ENCODE measurements around the gene CLEC4F. TPM values are rescaled to one million over a fixed set of nuclear protein-coding genes. Genes with fewer than 3 reads are reported as not detected.

CLEC4F gene
- polyA plus RNA-seq, 1 of the 3 experiments (the other 2 are of a cell fraction) = 0.12 TPM

DNA sequence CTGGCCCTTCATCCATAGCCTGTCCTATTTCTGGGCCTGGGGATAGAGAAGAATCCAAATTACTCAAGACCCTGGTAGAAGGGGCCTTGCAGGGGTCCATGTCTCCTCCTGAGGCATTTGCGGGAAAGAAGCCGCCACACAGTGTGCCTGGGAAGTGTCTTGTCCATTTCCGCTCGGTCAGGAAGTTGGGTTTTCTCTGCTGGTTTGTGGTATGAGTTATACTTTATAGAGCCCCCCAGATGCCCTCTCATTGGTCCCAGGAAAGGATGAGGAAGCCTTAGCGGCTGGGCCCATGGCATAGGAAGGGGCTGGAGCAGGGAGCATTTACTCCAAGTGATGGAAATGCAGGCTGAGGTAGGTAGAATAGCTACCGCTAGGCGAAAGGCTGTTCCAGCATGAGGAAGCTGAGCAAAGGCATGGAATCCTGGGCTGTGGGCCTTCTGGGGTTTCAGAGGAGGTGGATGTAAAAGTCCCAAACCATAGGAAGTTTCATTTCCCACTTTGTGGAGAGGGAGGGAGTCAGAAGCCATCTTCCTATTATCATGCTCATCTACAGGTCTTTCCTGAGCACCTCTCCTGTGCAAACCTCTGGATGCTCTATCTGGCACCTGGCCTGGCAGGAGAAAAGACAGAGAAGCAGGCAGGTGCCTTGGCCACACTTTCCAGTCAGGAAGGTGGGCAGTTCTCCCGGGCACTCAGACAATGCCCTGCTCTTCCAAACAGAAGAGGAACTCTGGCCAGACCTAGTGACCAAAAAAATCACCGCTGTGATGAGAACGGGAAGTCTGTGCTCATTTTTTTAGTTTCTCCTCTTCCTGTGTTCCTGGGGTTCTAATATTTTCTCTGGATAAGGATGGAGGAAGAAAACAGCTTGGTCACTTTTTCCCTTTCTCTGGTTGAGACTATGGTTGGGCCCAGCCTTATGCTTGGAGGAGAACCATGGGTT lies 17.9 kb upstream of the CLEC4F start:
- TF ChIP-seq TCF12 (IDR thresholded peaks at IDR 0.05) (no peak), JUND (IDR thresholded peaks at IDR 0.05) (no peak), ELF1 (IDR thresholded peaks at IDR 0.05) (no peak), FOXJ3 (CRISPR knock-in tag; IDR thresholded peaks at IDR 0.05) (no peak), GATA2 (CRISPR knock-in tag; IDR thresholded peaks at IDR 0.05) (no peak), MXI1 (IDR thresholded peaks at IDR 0.05; ENCODE audit: low read depth, low read length) (no peak)
- TF ChIP-seq, protein P1, sequence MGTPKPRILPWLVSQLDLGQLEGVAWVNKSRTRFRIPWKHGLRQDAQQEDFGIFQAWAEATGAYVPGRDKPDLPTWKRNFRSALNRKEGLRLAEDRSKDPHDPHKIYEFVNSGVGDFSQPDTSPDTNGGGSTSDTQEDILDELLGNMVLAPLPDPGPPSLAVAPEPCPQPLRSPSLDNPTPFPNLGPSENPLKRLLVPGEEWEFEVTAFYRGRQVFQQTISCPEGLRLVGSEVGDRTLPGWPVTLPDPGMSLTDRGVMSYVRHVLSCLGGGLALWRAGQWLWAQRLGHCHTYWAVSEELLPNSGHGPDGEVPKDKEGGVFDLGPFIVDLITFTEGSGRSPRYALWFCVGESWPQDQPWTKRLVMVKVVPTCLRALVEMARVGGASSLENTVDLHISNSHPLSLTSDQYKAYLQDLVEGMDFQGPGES (IDR thresholded peaks at IDR 0.05; ENCODE audit: low read depth, low read length) = no peak
- TF ChIP-seq, protein P2, sequence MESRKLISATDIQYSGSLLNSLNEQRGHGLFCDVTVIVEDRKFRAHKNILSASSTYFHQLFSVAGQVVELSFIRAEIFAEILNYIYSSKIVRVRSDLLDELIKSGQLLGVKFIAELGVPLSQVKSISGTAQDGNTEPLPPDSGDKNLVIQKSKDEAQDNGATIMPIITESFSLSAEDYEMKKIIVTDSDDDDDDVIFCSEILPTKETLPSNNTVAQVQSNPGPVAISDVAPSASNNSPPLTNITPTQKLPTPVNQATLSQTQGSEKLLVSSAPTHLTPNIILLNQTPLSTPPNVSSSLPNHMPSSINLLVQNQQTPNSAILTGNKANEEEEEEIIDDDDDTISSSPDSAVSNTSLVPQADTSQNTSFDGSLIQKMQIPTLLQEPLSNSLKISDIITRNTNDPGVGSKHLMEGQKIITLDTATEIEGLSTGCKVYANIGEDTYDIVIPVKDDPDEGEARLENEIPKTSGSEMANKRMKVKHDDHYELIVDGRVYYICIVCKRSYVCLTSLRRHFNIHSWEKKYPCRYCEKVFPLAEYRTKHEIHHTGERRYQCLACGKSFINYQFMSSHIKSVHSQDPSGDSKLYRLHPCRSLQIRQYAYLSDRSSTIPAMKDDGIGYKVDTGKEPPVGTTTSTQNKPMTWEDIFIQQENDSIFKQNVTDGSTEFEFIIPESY (IDR thresholded peaks at IDR 0.05; ENCODE audit: borderline replicate concordance, low read depth) = no peak
- Histone ChIP-seq H3K4me2 (no peak overlapping the region), H3K36me3 (replicated peaks in 1 of 2; ENCODE audit: control insufficient read depth in 1 of 2, insufficient read depth in 2 of 2, low read length in 1 of 2) (no peaks in the 10 kb centered on the region), H2AFZ (ENCODE audit: low read depth) (no peak overlapping the region), H3K27ac (ENCODE audit: low read depth in 2 of 2, low read length in 1 of 2) (no peak overlapping the region), H3K9me2 (no peaks in the 10 kb centered on the region), H3K79me2 (ENCODE audit: insufficient read depth) (no peaks in the 10 kb centered on the region), H4K20me1 (ENCODE audit: insufficient read depth) (no peaks in the 10 kb centered on the region), H3K9me3 (no peaks in the 10 kb centered on the region), H3K4me3 (ENCODE audit: low read depth in 2 of 2, low read length in 1 of 2) (no peak overlapping the region), H3K9ac (no peak overlapping the region), H3F3A (replicated peaks; ENCODE audit: insufficient read depth) (no peaks in the 10 kb centered on the region), H3K27me3 (ENCODE audit: insufficient read depth) (no peaks in the 10 kb centered on the region; the same call in 1 of the 2 replicates), H3K4me1 (ENCODE audit: control insufficient read depth in 1 of 2, insufficient read depth in 2 of 2, low read depth in 1 of 2, low read length in 1 of 2) (no peaks in the 10 kb centered on the region)
- no peak for DNase-seq
- ChIA-PET POLR2A (no interaction called here), CTCF (interaction anchor here (0.6 kb wide), 1 partner anchor 110 kb away, joined by 3 read pairs; no protein-coding TSS in a partner anchor)
- 76% methylated on average over 10 of the region's 10 CpGs for WGBS (ENCODE audit: low lambda C conversion rate)

DNA sequence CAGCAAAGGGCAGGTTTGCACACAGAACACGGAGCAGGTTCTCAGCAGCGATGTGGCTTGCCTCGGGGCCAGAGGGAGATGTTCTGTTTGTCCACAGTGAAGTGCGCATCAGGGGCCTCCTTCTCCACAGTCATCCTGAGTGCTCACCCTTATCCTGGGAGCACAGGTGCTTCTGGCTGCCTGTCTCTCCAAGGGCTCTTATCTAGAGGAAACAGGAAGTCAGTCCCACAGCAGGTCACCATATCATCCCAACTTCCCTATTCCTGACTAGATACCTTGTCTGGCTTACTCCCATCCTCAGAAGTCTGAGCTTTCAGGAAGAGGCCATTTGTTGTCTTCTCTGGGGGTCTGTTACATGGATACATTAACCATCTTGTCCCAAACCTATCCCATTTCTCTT lies 15.2 kb upstream of the CLEC4F start, which contains the start of gene CD207:
Gene CD207 (minus strand): TSS at position 174 of the 400 bp plus-strand sequence. CDS start 40 bp downstream, at position 134.
- Histone ChIP-seq H3K27me3 (ENCODE audit: insufficient read depth) (no peaks in the 10 kb centered on the region; the same call in 1 of the 2 replicates), H3K4me2 (no peak within 1 kb of the TSS), H2AFZ (ENCODE audit: low read depth) (no peak within 1 kb of the TSS), H3K79me2 (ENCODE audit: insufficient read depth) (no peaks in the 10 kb centered on the region), H3K27ac (ENCODE audit: low read depth in 2 of 2, low read length in 1 of 2) (no peak within 1 kb of the TSS), H3K36me3 (replicated peaks in 1 of 2; ENCODE audit: control insufficient read depth in 1 of 2, insufficient read depth in 2 of 2, low read length in 1 of 2) (no peaks in the 10 kb centered on the region), H3F3A (replicated peaks; ENCODE audit: insufficient read depth) (no peaks in the 10 kb centered on the region), H3K9me3 (no peaks in the 10 kb centered on the region), H3K4me3 (ENCODE audit: low read depth in 2 of 2, low read length in 1 of 2) (no peak within 1 kb of the TSS), H3K9me2 (no peaks in the 10 kb centered on the region), H3K9ac (no peak within 1 kb of the TSS), H3K4me1 (ENCODE audit: control insufficient read depth in 1 of 2, insufficient read depth in 2 of 2, low read depth in 1 of 2, low read length in 1 of 2) (no peaks in the 10 kb centered on the region), H4K20me1 (ENCODE audit: insufficient read depth) (no peaks in the 10 kb centered on the region)
- WGBS (ENCODE audit: low lambda C conversion rate) = 58% methylated on average over 4 of the region's 4 CpGs
- ChIA-PET CTCF (no interaction called here), POLR2A (no interaction called here)
- no peak for TF ChIP-seq RAD21 (IDR thresholded peaks at IDR 0.05; ENCODE audit: low read length)
- no peak for TF ChIP-seq ELF1 (IDR thresholded peaks at IDR 0.05)
- TF ChIP-seq TEAD4 (IDR thresholded peaks at IDR 0.05; ENCODE audit: borderline replicate concordance, insufficient read depth) = no peak
- no peak for TF ChIP-seq SMC3 (IDR thresholded peaks at IDR 0.05; ENCODE audit: low read depth, low read length)
- no peak for TF ChIP-seq USF1 (IDR thresholded peaks at IDR 0.05; ENCODE audit: borderline replicate concordance, low read depth)
- TF ChIP-seq RCOR1 (IDR thresholded peaks at IDR 0.05; ENCODE audit: low read length) = no peak
- TF ChIP-seq GABPA (IDR thresholded peaks at IDR 0.05; ENCODE audit: low read depth) = no peak
- no peak for TF ChIP-seq MEF2A (IDR thresholded peaks at IDR 0.05; ENCODE audit: borderline replicate concordance, low read depth)
- TF ChIP-seq EP300 (IDR thresholded peaks at IDR 0.05; ENCODE audit: borderline replicate concordance in 1 of 2, low read depth in 1 of 2, low read length in 1 of 2) = no peak
- no peak for TF ChIP-seq FOXJ3 (CRISPR knock-in tag; IDR thresholded peaks at IDR 0.05)
- no peak for TF ChIP-seq TCF12 (IDR thresholded peaks at IDR 0.05)
- TF ChIP-seq NRF1 (IDR thresholded peaks at IDR 0.05; ENCODE audit: low read depth, low read length) = no peak
- TF ChIP-seq, protein P3, sequence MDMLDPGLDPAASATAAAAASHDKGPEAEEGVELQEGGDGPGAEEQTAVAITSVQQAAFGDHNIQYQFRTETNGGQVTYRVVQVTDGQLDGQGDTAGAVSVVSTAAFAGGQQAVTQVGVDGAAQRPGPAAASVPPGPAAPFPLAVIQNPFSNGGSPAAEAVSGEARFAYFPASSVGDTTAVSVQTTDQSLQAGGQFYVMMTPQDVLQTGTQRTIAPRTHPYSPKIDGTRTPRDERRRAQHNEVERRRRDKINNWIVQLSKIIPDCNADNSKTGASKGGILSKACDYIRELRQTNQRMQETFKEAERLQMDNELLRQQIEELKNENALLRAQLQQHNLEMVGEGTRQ (IDR thresholded peaks at IDR 0.05; ENCODE audit: borderline replicate concordance, low read depth, low read length) = no peak
- TF ChIP-seq YY1 (IDR thresholded peaks at IDR 0.05; ENCODE audit: low read depth) = no peak
- TF ChIP-seq, protein P4, sequence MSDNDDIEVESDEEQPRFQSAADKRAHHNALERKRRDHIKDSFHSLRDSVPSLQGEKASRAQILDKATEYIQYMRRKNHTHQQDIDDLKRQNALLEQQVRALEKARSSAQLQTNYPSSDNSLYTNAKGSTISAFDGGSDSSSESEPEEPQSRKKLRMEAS (IDR thresholded peaks at IDR 0.05; ENCODE audit: low read depth) = no peak
- no peak for TF ChIP-seq RFX5 (IDR thresholded peaks at IDR 0.05; ENCODE audit: low read length)
- DNase-seq = no peak
